ENCODE data around the gene CCDC57.
"Not testable (repeated sequence)": the region's sequence is repeated elsewhere in the genome, so short reads cannot be mapped to it uniquely, and the experiment has no call there.

CCDC57 gene
- 75.8 to 92.9 reads per million in 2 donors for total RNA-seq

GRCh38 chr17:82212331-82213250, at the start of gene CCDC57:
CCDC57 (minus strand) TSS chr17:82212842; CDS start chr17:82201944, 10,898 bp downstream.
- DNase-seq: peak in 3 of 5 experiments; percentile 37 to 80 (median 56)

GRCh38 chr17:82262344-82262743, 49.7 kb upstream of the CCDC57 start:
- no peak for DNase-seq

- not testable (repeated sequence) for DNase-seq
Observed at GRCh38 chr17:82259972-82260961, 47.6 kb upstream of the CCDC57 start.

- DNase-seq: no peak
Observed at GRCh38 chr17:82258555-82258954, 45.9 kb upstream of the CCDC57 start.

- DNase-seq: peak in 4 of 5 experiments; percentile 40 to 69 (median 49)
Observed at GRCh38 chr17:82257473-82257872, 44.8 kb upstream of the CCDC57 start.

GRCh38 chr17:82256242-82256885, 43.7 kb upstream of the CCDC57 start:
- no peak for DNase-seq

- DNase-seq: no peak
Observed at GRCh38 chr17:82255402-82255972, 42.8 kb upstream of the CCDC57 start.

GRCh38 chr17:82254746-82255145, 42.1 kb upstream of the CCDC57 start:
- DNase-seq: not testable (repeated sequence)

- not testable (repeated sequence) for DNase-seq
Observed at GRCh38 chr17:82254096-82254495, 41.5 kb upstream of the CCDC57 start.

- no peak for DNase-seq
Observed at GRCh38 chr17:82253179-82253544, 40.5 kb upstream of the CCDC57 start.

GRCh38 chr17:82252511-82253178, 40.0 kb upstream of the CCDC57 start:
- DNase-seq: no peak

GRCh38 chr17:82250868-82251500, 38.3 kb upstream of the CCDC57 start:
- DNase-seq: no peak

- peak in 1 of 5 experiments; percentile 2 for DNase-seq
Observed at GRCh38 chr17:82249896-82250581, 37.4 kb upstream of the CCDC57 start.

- peak in 1 of 5 experiments; percentile 3 for DNase-seq
Observed at GRCh38 chr17:82248815-82249674, 36.4 kb upstream of the CCDC57 start.

- DNase-seq: no peak
Observed at GRCh38 chr17:82247856-82248671, 35.4 kb upstream of the CCDC57 start.

GRCh38 chr17:82247182-82247823, 34.7 kb upstream of the CCDC57 start:
- no peak for DNase-seq

- no peak for DNase-seq
Observed at GRCh38 chr17:82246365-82247181, 33.9 kb upstream of the CCDC57 start.

Measured in T-helper 2 cell (primary cell).